Neural cell (in vitro differentiated cells): ENCODE data around the gene DENND2A. TPM values are rescaled to one million over a fixed set of nuclear protein-coding genes. Genes with fewer than 3 reads are reported as not detected.

Experiments used
- H2AFZ ChIP-seq: fragments of 200-600, 300-800 bp; sonication (generic), shearing (Covaris generic); 2 replicates; pipeline ENCODE4 v1.6.0; 2014; ENCODE audit warnings: low read depth, mild to moderate bottlenecking, antibody characterized with exemption, low read length, moderate library complexity
- H3F3A ChIP-seq: fragments of 200-600 bp; shearing (Covaris generic); 2 replicates; pipeline ENCODE4 v1.6.1; 2016; ENCODE audit warnings: mild to moderate bottlenecking, moderate library complexity, mixed read lengths, antibody characterized with exemption, low read length; ENCODE audit not compliant: insufficient read depth, poor library complexity, severe bottlenecking
- H3K27ac ChIP-seq: fragments of 200-600, 300-800 bp; sonication (generic), shearing (Covaris generic); 2 replicates; pipeline ENCODE4 v1.5.1; 2014; ENCODE audit warnings: mild to moderate bottlenecking, low read length, moderate library complexity
- H3K27me3 ChIP-seq: fragments of 300-800, 200-600 bp; sonication (generic), shearing (Covaris generic); 2 replicates; pipeline ENCODE4 v1.6.0; 2014; ENCODE audit warnings: mild to moderate bottlenecking, low read depth, low read length, moderate library complexity; ENCODE audit not compliant: insufficient read depth
- H3K36me3 ChIP-seq: fragments of 300-800, 200-600 bp; sonication (generic), shearing (Covaris generic); 2 replicates; pipeline ENCODE4 v1.5.1; 2014; ENCODE audit warnings: mild to moderate bottlenecking, antibody characterized with exemption, low read length, moderate library complexity; ENCODE audit not compliant: insufficient read depth
- H3K4me2 ChIP-seq: fragments of 300-800, 200-600 bp; sonication (generic), shearing (Covaris generic); 2 replicates; pipeline ENCODE4 v1.6.0; 2014; ENCODE audit warnings: mild to moderate bottlenecking, low read length
- H3K4me3 ChIP-seq: fragments of 300-800, 200-600 bp; sonication (generic), shearing (Covaris generic); 2 replicates; pipeline ENCODE4 v1.5.1; 2014; ENCODE audit warnings: mild to moderate bottlenecking, low read length, moderate library complexity
- H3K79me2 ChIP-seq: fragments of 200-600 bp; shearing (Covaris generic); replicated peaks from 2 replicates; pipeline ENCODE4 v1.6.0; 2014; ENCODE audit warnings: mild to moderate bottlenecking, low read length, moderate library complexity; ENCODE audit not compliant: insufficient read depth
- H3K9ac ChIP-seq: fragments of 300-800, 200-600 bp; sonication (generic), shearing (Covaris generic); 2 replicates; pipeline ENCODE4 v1.6.1; 2016; ENCODE audit warnings: mild to moderate bottlenecking, low read length, mixed read lengths
- H3K9me2 ChIP-seq: fragments of 200-600 bp; shearing (Covaris generic); 2 replicates; pipeline ENCODE4 v1.6.1; 2016; ENCODE audit warnings: mild to moderate bottlenecking, low read length, mixed read lengths; ENCODE audit not compliant: insufficient read depth
- H3K9me3 ChIP-seq: fragments of 200-600, 300-800 bp; sonication (generic), shearing (Covaris generic); 2 replicates; pipeline ENCODE4 v1.6.1; 2016; ENCODE audit warnings: mild to moderate bottlenecking, mixed run types, low read length, moderate library complexity, mixed read lengths
- H4K20me1 ChIP-seq: fragments of 200-600 bp; shearing (Covaris generic); 2 replicates; pipeline ENCODE4 v1.6.1; 2016; ENCODE audit warnings: mild to moderate bottlenecking, mixed run types; ENCODE audit not compliant: insufficient read depth
- EP300 ChIP-seq: fragments of 450-650 bp; conservative IDR thresholded peaks from 2 replicates; pipeline ENCODE4 v1.6.1; 2014; ENCODE audit warnings: antibody characterized with exemption, mild to moderate bottlenecking, moderate library complexity; ENCODE audit not compliant: poor library complexity, severe bottlenecking
- EZH2 ChIP-seq: fragments of 200-600, 300-800 bp; shearing (Covaris generic), sonication (generic); IDR thresholded peaks from 2 replicates; pipeline ENCODE4 v1.6.1; 2014; ENCODE audit warnings: antibody characterized with exemption, low read length, borderline replicate concordance, mild to moderate bottlenecking; ENCODE audit not compliant: insufficient read depth, poor library complexity, severe bottlenecking
- MXI1 ChIP-seq: fragments of 450-650 bp; conservative IDR thresholded peaks from 2 replicates; pipeline ENCODE4 v1.6.1; 2014; ENCODE audit warnings: antibody characterized with exemption, mild to moderate bottlenecking; ENCODE audit not compliant: poor library complexity, severe bottlenecking
- POLR2AphosphoS5 ChIP-seq: IDR thresholded peaks from 2 replicates; pipeline ENCODE4 v1.6.1; 2012
- RAD21 ChIP-seq: fragments of 450-650 bp; conservative IDR thresholded peaks from 2 replicates; pipeline ENCODE4 v1.6.1; 2014; ENCODE audit warnings: antibody characterized with exemption, mild to moderate bottlenecking, moderate library complexity
- SMC3 ChIP-seq: fragments of 450-650 bp; conservative IDR thresholded peaks from 2 replicates; pipeline ENCODE4 v1.6.1; 2014; ENCODE audit warnings: antibody characterized with exemption, mild to moderate bottlenecking, moderate library complexity; ENCODE audit not compliant: poor library complexity
- TAF1 ChIP-seq: IDR thresholded peaks from 2 replicates; pipeline ENCODE4 v1.6.1; 2012; ENCODE audit warnings: low read depth
- polyA plus RNA-seq: library from polyadenylated mRNA; depleted of rRNA; stranded (reverse); fragments of >200 nt; gene quantifications from 2 replicates; pipeline ENCODE4 v1.2.3, GENCODE V29; 2014
- TF ChIP-seq, protein P1 (sequence below): fragments of 450-650 bp; IDR thresholded peaks from 2 replicates; pipeline ENCODE4 v1.5.1; 2014; ENCODE audit warnings: antibody characterized with exemption, mild to moderate bottlenecking, moderate library complexity; ENCODE audit not compliant: poor library complexity, severe bottlenecking
- TF ChIP-seq, protein P2 (sequence below): IDR thresholded peaks from 2 replicates; pipeline ENCODE4 v1.6.1; 2012; ENCODE audit warnings: borderline replicate concordance

DENND2A gene
- polyA plus RNA-seq, 1 donor from 2014 or later, result 21.7 TPM

DNA sequence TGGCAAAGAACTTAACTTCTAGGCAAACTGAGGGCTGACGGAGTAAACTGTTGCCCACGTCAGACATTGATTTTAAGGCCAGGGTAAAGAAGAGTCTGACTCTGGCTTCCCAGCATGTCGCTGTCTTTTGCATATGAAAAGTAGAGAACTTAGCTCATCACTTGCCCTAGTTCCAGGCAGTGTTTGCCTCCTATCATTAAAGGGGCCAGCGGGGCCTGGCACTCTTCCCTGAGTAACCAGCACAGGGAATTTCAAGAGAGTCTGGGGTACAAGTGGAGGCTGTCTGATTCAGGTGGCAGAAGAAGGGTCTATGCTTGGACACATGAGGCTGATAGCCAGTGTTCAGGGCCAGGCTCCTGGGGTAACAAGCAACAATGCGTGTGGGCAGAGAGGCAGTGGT, 4.8 kb downstream of the DENND2A start:
- TF ChIP-seq EP300, result no peak
- TF ChIP-seq, protein P1, sequence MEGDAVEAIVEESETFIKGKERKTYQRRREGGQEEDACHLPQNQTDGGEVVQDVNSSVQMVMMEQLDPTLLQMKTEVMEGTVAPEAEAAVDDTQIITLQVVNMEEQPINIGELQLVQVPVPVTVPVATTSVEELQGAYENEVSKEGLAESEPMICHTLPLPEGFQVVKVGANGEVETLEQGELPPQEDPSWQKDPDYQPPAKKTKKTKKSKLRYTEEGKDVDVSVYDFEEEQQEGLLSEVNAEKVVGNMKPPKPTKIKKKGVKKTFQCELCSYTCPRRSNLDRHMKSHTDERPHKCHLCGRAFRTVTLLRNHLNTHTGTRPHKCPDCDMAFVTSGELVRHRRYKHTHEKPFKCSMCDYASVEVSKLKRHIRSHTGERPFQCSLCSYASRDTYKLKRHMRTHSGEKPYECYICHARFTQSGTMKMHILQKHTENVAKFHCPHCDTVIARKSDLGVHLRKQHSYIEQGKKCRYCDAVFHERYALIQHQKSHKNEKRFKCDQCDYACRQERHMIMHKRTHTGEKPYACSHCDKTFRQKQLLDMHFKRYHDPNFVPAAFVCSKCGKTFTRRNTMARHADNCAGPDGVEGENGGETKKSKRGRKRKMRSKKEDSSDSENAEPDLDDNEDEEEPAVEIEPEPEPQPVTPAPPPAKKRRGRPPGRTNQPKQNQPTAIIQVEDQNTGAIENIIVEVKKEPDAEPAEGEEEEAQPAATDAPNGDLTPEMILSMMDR, result no peak
- no peak for TF ChIP-seq RAD21
- no peak for TF ChIP-seq EZH2
- no peak for TF ChIP-seq POLR2AphosphoS5
- TF ChIP-seq TAF1, result no peak
- no peak for TF ChIP-seq SMC3
- no peak for TF ChIP-seq MXI1
- TF ChIP-seq, protein P2, sequence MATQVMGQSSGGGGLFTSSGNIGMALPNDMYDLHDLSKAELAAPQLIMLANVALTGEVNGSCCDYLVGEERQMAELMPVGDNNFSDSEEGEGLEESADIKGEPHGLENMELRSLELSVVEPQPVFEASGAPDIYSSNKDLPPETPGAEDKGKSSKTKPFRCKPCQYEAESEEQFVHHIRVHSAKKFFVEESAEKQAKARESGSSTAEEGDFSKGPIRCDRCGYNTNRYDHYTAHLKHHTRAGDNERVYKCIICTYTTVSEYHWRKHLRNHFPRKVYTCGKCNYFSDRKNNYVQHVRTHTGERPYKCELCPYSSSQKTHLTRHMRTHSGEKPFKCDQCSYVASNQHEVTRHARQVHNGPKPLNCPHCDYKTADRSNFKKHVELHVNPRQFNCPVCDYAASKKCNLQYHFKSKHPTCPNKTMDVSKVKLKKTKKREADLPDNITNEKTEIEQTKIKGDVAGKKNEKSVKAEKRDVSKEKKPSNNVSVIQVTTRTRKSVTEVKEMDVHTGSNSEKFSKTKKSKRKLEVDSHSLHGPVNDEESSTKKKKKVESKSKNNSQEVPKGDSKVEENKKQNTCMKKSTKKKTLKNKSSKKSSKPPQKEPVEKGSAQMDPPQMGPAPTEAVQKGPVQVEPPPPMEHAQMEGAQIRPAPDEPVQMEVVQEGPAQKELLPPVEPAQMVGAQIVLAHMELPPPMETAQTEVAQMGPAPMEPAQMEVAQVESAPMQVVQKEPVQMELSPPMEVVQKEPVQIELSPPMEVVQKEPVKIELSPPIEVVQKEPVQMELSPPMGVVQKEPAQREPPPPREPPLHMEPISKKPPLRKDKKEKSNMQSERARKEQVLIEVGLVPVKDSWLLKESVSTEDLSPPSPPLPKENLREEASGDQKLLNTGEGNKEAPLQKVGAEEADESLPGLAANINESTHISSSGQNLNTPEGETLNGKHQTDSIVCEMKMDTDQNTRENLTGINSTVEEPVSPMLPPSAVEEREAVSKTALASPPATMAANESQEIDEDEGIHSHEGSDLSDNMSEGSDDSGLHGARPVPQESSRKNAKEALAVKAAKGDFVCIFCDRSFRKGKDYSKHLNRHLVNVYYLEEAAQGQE, result no peak
- Histone ChIP-seq H3K79me2 (peaks cover 33% of the 10 kb centered on the region), H3K27me3 (no peaks in the 10 kb centered on the region), H3K4me3 (no peak overlapping the region), H4K20me1 (no peaks in the 10 kb centered on the region), H3K9me2 (no peaks in the 10 kb centered on the region), H3K9me3 (no peaks in the 10 kb centered on the region), H3K9ac (no peak overlapping the region), H3K4me2 (no peak overlapping the region), H3F3A (no peaks in the 10 kb centered on the region), H3K27ac (no peak overlapping the region), H2AFZ (no peak overlapping the region), H3K36me3 (no peaks in the 10 kb centered on the region)

- Histone ChIP-seq H3K9me2 (no peaks in the 10 kb centered on the region), H2AFZ (no peak overlapping the region), H3K4me3 (no peak overlapping the region), H3F3A (no peaks in the 10 kb centered on the region), H3K27ac (no peak overlapping the region), H3K4me2 (no peak overlapping the region), H3K9ac (no peak overlapping the region), H3K36me3 (no peaks in the 10 kb centered on the region), H3K27me3 (no peaks in the 10 kb centered on the region), H4K20me1 (no peaks in the 10 kb centered on the region), H3K9me3 (no peaks in the 10 kb centered on the region), H3K79me2 (peaks cover 33% of the 10 kb centered on the region)
- TF ChIP-seq POLR2AphosphoS5 (no peak), EZH2 (no peak), SMC3 (no peak), MXI1 (no peak), RAD21 (no peak), TAF1 (no peak), EP300 (no peak)
- TF ChIP-seq, protein P2, result no peak
- TF ChIP-seq, protein P1, result no peak
Observed at GRCh38 chr7:140635345-140635744, 5.3 kb downstream of the DENND2A start.
